OCI-LY1 (cell line): ENCODE measurements around the gene PNMA8B.

Source experiments
- CTCF ChIP-seq: fragments of 200-600 bp; sonication (generic), shearing (Covaris generic); IDR thresholded peaks from 2 replicates; pipeline ENCODE4 v1.5.1; 2017; ENCODE audit warnings: mild to moderate bottlenecking, antibody characterized with exemption, low read length, moderate library complexity, mixed read lengths
- EZH2 ChIP-seq: fragments of 200-600 bp; sonication (generic), shearing (Covaris generic); IDR thresholded peaks from 2 replicates; pipeline ENCODE4 v1.8.0; 2017; ENCODE audit warnings: borderline replicate concordance, mixed run types, mild to moderate bottlenecking, antibody characterized with exemption, low read length, moderate library complexity, mixed read lengths

GRCh38 chr19:46536391-46536790 lies 40.7 kb upstream of the PNMA8B start:
- TF ChIP-seq CTCF: no peak
- TF ChIP-seq EZH2: no peak
